Measurements from ENCODE around the gene TBC1D30. TPM values are rescaled to one million over a fixed set of nuclear protein-coding genes. Genes with fewer than 3 reads are reported as not detected.

The TBC1D30 gene
- total RNA-seq, 1 donor from 2014 or later, result 14.8 TPM

- ATAC-seq, result no peak
- no peaks in the 10 kb centered on the region for H3K27me3 ChIP-seq
- intact Hi-C loops (cut with DNase I), result no loop called here
- no peak overlapping the region for H3K4me3 ChIP-seq
- H3K4me1 ChIP-seq, result no peaks in the 10 kb centered on the region
- H3K27ac ChIP-seq, result no peak overlapping the region
- DNase-seq, result no peak
- H3K9me3 ChIP-seq, result no peaks in the 10 kb centered on the region
- no peaks in the 10 kb centered on the region for H3K36me3 ChIP-seq
- TF ChIP-seq CTCF (IDR thresholded peaks at IDR 0.05), result no peak
These were observed 98.4 kb downstream of the TBC1D30 start for GRCh38 chr12:64922853-64923252.

GRCh38 chr12:64923536-64923935 lies 99.1 kb downstream of the TBC1D30 start:
- Histone ChIP-seq H3K27me3 (no peaks in the 10 kb centered on the region), H3K4me1 (no peaks in the 10 kb centered on the region), H3K27ac (no peak overlapping the region), H3K9me3 (no peaks in the 10 kb centered on the region), H3K4me3 (no peak overlapping the region), H3K36me3 (no peaks in the 10 kb centered on the region)
- no peak for TF ChIP-seq CTCF (IDR thresholded peaks at IDR 0.05)
- ATAC-seq (no peak), DNase-seq (no peak)
- intact Hi-C loops (cut with DNase I), result no loop called here

Other genes with a start within 250 kb of the TBC1D30 start
- 96.5 TPM for gene RASSF3, start 214.2 kb upstream of the TBC1D30 start, total RNA-seq
- 188 TPM for gene GNS, start 65.2 kb upstream of the TBC1D30 start, total RNA-seq